AG09309 (cell line): ENCODE measurements around the gene MLIP.

Source experiments
- DNase-seq: peaks from one replicate; pipeline ENCODE4 v3.0.0-alpha.2; 2010; ENCODE audit warnings: low read depth
- H3K4me3 ChIP-seq: 2 replicates; pipeline ENCODE4 v1.5.1; 2011; ENCODE audit warnings: mild to moderate bottlenecking, low read depth, low read length, moderate library complexity; ENCODE audit not compliant: control insufficient read depth
- CTCF ChIP-seq: IDR thresholded peaks from 2 replicates; pipeline ENCODE4 v1.5.1; 2011; ENCODE audit warnings: mild to moderate bottlenecking, low read depth, low read length, inconsistent platforms; ENCODE audit not compliant: insufficient read depth, control insufficient read depth; ENCODE audit errors: missing control alignments

The MLIP gene

GRCh38 chr6:54222217-54222616 lies 111.0 kb downstream of the MLIP start:
- no peak for DNase-seq
- H3K4me3 ChIP-seq: no peak overlapping the region
- TF ChIP-seq CTCF: no peak

GRCh38 chr6:54232703-54233102 lies 121.5 kb downstream of the MLIP start:
- DNase-seq: no peak
- no peak for TF ChIP-seq CTCF
- no peak overlapping the region for H3K4me3 ChIP-seq

GRCh38 chr6:54234539-54234938 lies 123.3 kb downstream of the MLIP start:
- H3K4me3 ChIP-seq: no peak overlapping the region
- TF ChIP-seq CTCF: no peak
- DNase-seq: no peak

GRCh38 chr6:54236984-54237383 lies 125.7 kb downstream of the MLIP start:
- TF ChIP-seq CTCF: no peak
- no peak for DNase-seq
- H3K4me3 ChIP-seq: no peak overlapping the region

- peak; percentile 86 for DNase-seq
- H3K4me3 ChIP-seq: no peak overlapping the region
- TF ChIP-seq CTCF: no peak
Measured at GRCh38 chr6:54238396-54238795, 127.2 kb downstream of the MLIP start.

- DNase-seq: no peak
- H3K4me3 ChIP-seq: no peak overlapping the region
- TF ChIP-seq CTCF: no peak
Measured at GRCh38 chr6:54243699-54244098, 132.5 kb downstream of the MLIP start.

GRCh38 chr6:54244430-54244829 lies 133.2 kb downstream of the MLIP start:
- no peak overlapping the region for H3K4me3 ChIP-seq
- DNase-seq: no peak
- TF ChIP-seq CTCF: peak; percentile 58
